Measurements from ENCODE around the gene MUC5B.
A peak's percentile ranks its signal among the peaks of the same experiment; 100 is the strongest.

The MUC5B gene

GRCh38 chr11:1305063-1305495 is 82.2 kb downstream of the MUC5B start:
- H3K9me3 ChIP-seq (replicated peaks; ENCODE audit: low read length) = no peaks in the 10 kb centered on the region
- H3K4me3 ChIP-seq (ENCODE audit: low read length) = no peak overlapping the region
- H3K4me1 ChIP-seq (ENCODE audit: control insufficient read depth, insufficient read depth, low read length) = peaks cover 18% of the 10 kb centered on the region

GRCh38 chr11:1305501-1306056 is 82.7 kb downstream of the MUC5B start:
- Histone ChIP-seq H3K36me3 (ENCODE audit: insufficient read depth, low read length) (peaks cover 14% of the 10 kb centered on the region), H3K4me3 (ENCODE audit: low read length) (no peak overlapping the region), H3K4me1 (ENCODE audit: control insufficient read depth, insufficient read depth, low read length) (peaks cover 22% of the 10 kb centered on the region), H3K9ac (ENCODE audit: low read depth, low read length) (no peak overlapping the region), H3K9me3 (replicated peaks; ENCODE audit: low read length) (no peaks in the 10 kb centered on the region), H3K4me2 (ENCODE audit: low read length) (no peak overlapping the region), H3K27me3 (ENCODE audit: control insufficient read depth, insufficient read depth, low read length) (no peaks in the 10 kb centered on the region)

More at GRCh38 chr11:1305063-1305495, 82.2 kb downstream of the MUC5B start:
- H3K27me3 ChIP-seq (ENCODE audit: control insufficient read depth, insufficient read depth, low read length) = no peaks in the 10 kb centered on the region
- no peak overlapping the region for H3K4me2 ChIP-seq (ENCODE audit: low read length)
- no peak overlapping the region for H3K9ac ChIP-seq (ENCODE audit: low read depth, low read length)
- H3K36me3 ChIP-seq (ENCODE audit: insufficient read depth, low read length) = peaks cover 14% of the 10 kb centered on the region

GRCh38 chr11:1306186-1307162 is 83.6 kb downstream of the MUC5B start:
- H3K4me1 ChIP-seq (ENCODE audit: control insufficient read depth, insufficient read depth, low read length) = peaks cover 22% of the 10 kb centered on the region

GRCh38 chr11:1307163-1307870 is 84.5 kb downstream of the MUC5B start:
- H3K4me1 ChIP-seq (ENCODE audit: control insufficient read depth, insufficient read depth, low read length) = peaks cover 22% of the 10 kb centered on the region
- H3K36me3 ChIP-seq (ENCODE audit: insufficient read depth, low read length) = peaks cover 11% of the 10 kb centered on the region
- peak overlapping the region; percentile 82 for H3K4me2 ChIP-seq (ENCODE audit: low read length)
- no peaks in the 10 kb centered on the region for H3K27me3 ChIP-seq (ENCODE audit: control insufficient read depth, insufficient read depth, low read length)
- no peaks in the 10 kb centered on the region for H3K9me3 ChIP-seq (replicated peaks; ENCODE audit: low read length)
- H3K9ac ChIP-seq (ENCODE audit: low read depth, low read length) = peak overlapping the region; percentile 89
- no peak overlapping the region for H3K4me3 ChIP-seq (ENCODE audit: low read length)

More at GRCh38 chr11:1306186-1307162, 83.6 kb downstream of the MUC5B start:
- no peaks in the 10 kb centered on the region for H3K27me3 ChIP-seq (ENCODE audit: control insufficient read depth, insufficient read depth, low read length)
- no peak overlapping the region for H3K4me2 ChIP-seq (ENCODE audit: low read length)
- H3K36me3 ChIP-seq (ENCODE audit: insufficient read depth, low read length) = peaks cover 14% of the 10 kb centered on the region
- no peaks in the 10 kb centered on the region for H3K9me3 ChIP-seq (replicated peaks; ENCODE audit: low read length)
- no peak overlapping the region for H3K9ac ChIP-seq (ENCODE audit: low read depth, low read length)
- no peak overlapping the region for H3K4me3 ChIP-seq (ENCODE audit: low read length)

GRCh38 chr11:1307998-1308742 is 85.3 kb downstream of the MUC5B start:
- Histone ChIP-seq H3K9me3 (replicated peaks; ENCODE audit: low read length) (no peaks in the 10 kb centered on the region), H3K4me3 (ENCODE audit: low read length) (peak overlapping the region; percentile 89), H3K4me2 (ENCODE audit: low read length) (peak overlapping the region; percentile 82), H3K27me3 (ENCODE audit: control insufficient read depth, insufficient read depth, low read length) (no peaks in the 10 kb centered on the region), H3K36me3 (ENCODE audit: insufficient read depth, low read length) (peaks cover 9% of the 10 kb centered on the region), H3K9ac (ENCODE audit: low read depth, low read length) (peak overlapping the region; percentile 89), H3K4me1 (ENCODE audit: control insufficient read depth, insufficient read depth, low read length) (peaks cover 22% of the 10 kb centered on the region)

- peaks cover 18% of the 10 kb centered on the region for H3K4me1 ChIP-seq (ENCODE audit: control insufficient read depth, insufficient read depth, low read length)
- H3K4me2 ChIP-seq (ENCODE audit: low read length) = peak overlapping the region; percentile 82
- H3K9ac ChIP-seq (ENCODE audit: low read depth, low read length) = peak overlapping the region; percentile 89
- H3K4me3 ChIP-seq (ENCODE audit: low read length) = peak overlapping the region; percentile 89
- H3K27me3 ChIP-seq (ENCODE audit: control insufficient read depth, insufficient read depth, low read length) = no peaks in the 10 kb centered on the region
- H3K36me3 ChIP-seq (ENCODE audit: insufficient read depth, low read length) = peaks cover 8% of the 10 kb centered on the region
- no peaks in the 10 kb centered on the region for H3K9me3 ChIP-seq (replicated peaks; ENCODE audit: low read length)
Observed at GRCh38 chr11:1308743-1309497, 86.1 kb downstream of the MUC5B start.

- Histone ChIP-seq H3K9ac (ENCODE audit: low read depth, low read length) (peak within 1 kb of the TSS; percentile 96), H3K36me3 (ENCODE audit: insufficient read depth, low read length) (peaks cover 8% of the 10 kb centered on the region), H3K4me2 (ENCODE audit: low read length) (peak within 1 kb of the TSS; percentile 99), H3K4me3 (ENCODE audit: low read length) (peak within 1 kb of the TSS; percentile 89), H3K27me3 (ENCODE audit: control insufficient read depth, insufficient read depth, low read length) (no peaks in the 10 kb centered on the region), H3K9me3 (replicated peaks; ENCODE audit: low read length) (no peaks in the 10 kb centered on the region), H3K4me1 (ENCODE audit: control insufficient read depth, insufficient read depth, low read length) (peaks cover 18% of the 10 kb centered on the region)
Observed at GRCh38 chr11:1309498-1310317, 86.8 kb downstream of the MUC5B start, which contains the start of gene TOLLIP. TOLLIP (minus strand) TSS chr11:1309632; CDS start chr11:1309498, 134 bp downstream.

- no peaks in the 10 kb centered on the region for H3K27me3 ChIP-seq (ENCODE audit: control insufficient read depth, insufficient read depth, low read length)
- H3K4me2 ChIP-seq (ENCODE audit: low read length) = peak overlapping the region; percentile 99
- peaks cover 18% of the 10 kb centered on the region for H3K4me1 ChIP-seq (ENCODE audit: control insufficient read depth, insufficient read depth, low read length)
- peaks cover 8% of the 10 kb centered on the region for H3K36me3 ChIP-seq (ENCODE audit: insufficient read depth, low read length)
- H3K9me3 ChIP-seq (replicated peaks; ENCODE audit: low read length) = no peaks in the 10 kb centered on the region
- H3K9ac ChIP-seq (ENCODE audit: low read depth, low read length) = peak overlapping the region; percentile 96
- peak overlapping the region; percentile 89 for H3K4me3 ChIP-seq (ENCODE audit: low read length)
Observed at GRCh38 chr11:1310318-1310687, 87.4 kb downstream of the MUC5B start.

- H3K4me2 ChIP-seq (ENCODE audit: low read length) = peak overlapping the region; percentile 99
- peaks cover 8% of the 10 kb centered on the region for H3K36me3 ChIP-seq (ENCODE audit: insufficient read depth, low read length)
- H3K4me3 ChIP-seq (ENCODE audit: low read length) = peak overlapping the region; percentile 89
- peaks cover 18% of the 10 kb centered on the region for H3K4me1 ChIP-seq (ENCODE audit: control insufficient read depth, insufficient read depth, low read length)
- no peak overlapping the region for H3K9ac ChIP-seq (ENCODE audit: low read depth, low read length)
- H3K27me3 ChIP-seq (ENCODE audit: control insufficient read depth, insufficient read depth, low read length) = no peaks in the 10 kb centered on the region
- no peaks in the 10 kb centered on the region for H3K9me3 ChIP-seq (replicated peaks; ENCODE audit: low read length)
Observed at GRCh38 chr11:1310772-1311468, 88.1 kb downstream of the MUC5B start.

Measured in skeletal muscle satellite cell (primary cell).